Panc1 (cell line): ENCODE results near the gene TWF2. TPM values are rescaled to one million over a fixed set of nuclear protein-coding genes. Genes with fewer than 3 reads are reported as not detected.

Experiments used
- ATAC-seq: fragments of 200-7000 bp; cut with Tn5 transposase; 2 replicates; pipeline ENCODE4 v1.9.1; 2020; ENCODE audit warnings: mild to moderate bottlenecking, moderate library complexity
- BruUV-seq: library from RNA; stranded (reverse); fragments of 400-500 nt; replicated peaks from 2 replicates; lab custom pipeline; 2021; lab: Mats Ljungman, UMichigan
- CTCF ChIA-PET: fragments of 300-600 bp; sonication (Branson Sonifier 250); formaldehyde crosslinking; loops from one replicate; lab custom pipeline; 2022; ENCODE audit warnings: antibody characterized with exemption; lab: Charles Lee
- POLR2A ChIA-PET: fragments of 300-600 bp; sonication (Branson Sonifier 250); formaldehyde crosslinking; loops from one replicate; lab custom pipeline; 2022; ENCODE audit warnings: antibody characterized with exemption; lab: Charles Lee
- DNase-seq: peaks from one replicate; pipeline ENCODE4 v3.0.0-alpha.2; 2010; ENCODE audit warnings: low read depth, low spot score
- H3K27ac ChIP-seq: 2 replicates; pipeline ENCODE4 v1.5.1; 2011; ENCODE audit warnings: mild to moderate bottlenecking, low read length, inconsistent platforms
- H3K27me3 ChIP-seq: fragments of 200-500 bp; sonication (Bioruptor generic); 2 replicates; pipeline ENCODE4 v1.6.0; 2014; ENCODE audit warnings: low read length, inconsistent platforms; ENCODE audit not compliant: control insufficient read depth, insufficient read depth
- H3K36me3 ChIP-seq: fragments of 200-500 bp; sonication (Bioruptor generic); 2 replicates; pipeline ENCODE4 v1.5.1; 2014; ENCODE audit warnings: inconsistent platforms, mild to moderate bottlenecking, low read length, moderate library complexity; ENCODE audit not compliant: control insufficient read depth, insufficient read depth
- H3K4me1 ChIP-seq: 2 replicates; pipeline ENCODE4 v1.5.1; 2011; ENCODE audit warnings: inconsistent platforms, mild to moderate bottlenecking, low read length, moderate library complexity; ENCODE audit not compliant: control insufficient read depth, insufficient read depth
- H3K4me3 ChIP-seq, 2 experiments: 2 replicates each; pipeline ENCODE4 v1.5.1; 2011 to 2012; ENCODE audit warnings: low read depth in 2 of 2, low read length in 2 of 2, mild to moderate bottlenecking in 2 of 2, inconsistent platforms in 1 of 2, moderate library complexity in 1 of 2
- H3K9me3 ChIP-seq: fragments of 200-500 bp; sonication (Bioruptor generic); 2 replicates; pipeline ENCODE4 v1.5.1; 2014; ENCODE audit warnings: low read depth, mild to moderate bottlenecking, inconsistent platforms, low read length, moderate library complexity; ENCODE audit not compliant: control insufficient read depth, insufficient read depth
- POLR2AphosphoS5 ChIP-seq: IDR thresholded peaks from 2 replicates; pipeline ENCODE4 v1.6.1; 2012; ENCODE audit warnings: mild to moderate bottlenecking, low read depth, low read length, moderate library complexity
- SIN3A ChIP-seq: IDR thresholded peaks from 2 replicates; pipeline ENCODE4 v1.6.1; 2012; ENCODE audit warnings: low read depth, mild to moderate bottlenecking, low read length, moderate library complexity, borderline replicate concordance; ENCODE audit not compliant: insufficient read depth
- TCF7L2 ChIP-seq: IDR thresholded peaks from 2 replicates; pipeline ENCODE4 v1.6.1; 2011; ENCODE audit warnings: mild to moderate bottlenecking, low read depth, low read length, inconsistent platforms
- in situ Hi-C: cut with HindIII; loops from 2 replicates; pipeline ENCODE4 v1.10.0; 2016; ENCODE audit warnings: low sequenced_read_pairs, low pct_unique_long_range_greater_than_20kb
- intact Hi-C: fragments of 100-400 bp; cut with micrococcal nuclease; formaldehyde crosslinking; loops from one replicate; pipeline ENCODE4 v1.10.0; 2022; ENCODE audit not compliant: unreplicated experiment
- total RNA-seq: library from RNA; stranded (reverse); gene quantifications from one replicate; pipeline ENCODE4 v1.2.1, GENCODE V29; 2021; ENCODE audit not compliant: unreplicated experiment
- TF ChIP-seq, protein P1 (sequence below), 2 experiments: IDR thresholded peaks; 2 replicates each; pipeline ENCODE4 v1.6.1; 2011 to 2012; ENCODE audit warnings: low read depth in 2 of 2, control low read depth in 1 of 2, low read length in 1 of 2, mild to moderate bottlenecking in 1 of 2, moderate library complexity in 1 of 2; ENCODE audit not compliant: insufficient read depth in 1 of 2
- TF ChIP-seq, protein P2 (sequence below): fragments of 450-650 bp; IDR thresholded peaks from 2 replicates; pipeline ENCODE4 v1.5.1; 2017; ENCODE audit warnings: mild to moderate bottlenecking

The TWF2 gene
- total RNA-seq, 1 experiment from 2014 or later, result 51.9 TPM

DNA sequence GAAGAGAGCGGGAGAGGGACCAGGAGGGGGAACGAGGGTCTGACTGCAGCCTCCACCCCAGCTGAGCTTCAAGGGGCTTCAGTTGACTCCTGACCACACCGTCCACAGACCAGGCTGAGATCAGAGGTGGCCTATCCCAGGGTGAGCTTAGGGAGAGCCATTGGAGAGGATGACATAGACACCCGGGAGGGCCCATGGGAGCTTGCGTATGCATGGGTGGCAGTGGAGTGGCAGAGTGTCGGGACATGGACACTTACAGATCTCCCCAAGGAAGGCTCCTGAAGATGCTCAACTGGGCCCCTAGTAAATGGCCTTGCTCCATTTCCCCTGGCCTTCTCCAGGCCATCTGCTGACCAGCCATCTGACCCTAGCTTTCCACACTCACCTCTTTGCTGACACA is 53.6 kb downstream of the TWF2 start:
- no peak for DNase-seq
- in situ Hi-C loops (no loop called here), intact Hi-C loops (no loop called here)
- no peaks in the 10 kb centered on the region for H3K27me3 ChIP-seq
- no peak for TF ChIP-seq POLR2AphosphoS5
- no peak for TF ChIP-seq SIN3A
- TF ChIP-seq, protein P1, sequence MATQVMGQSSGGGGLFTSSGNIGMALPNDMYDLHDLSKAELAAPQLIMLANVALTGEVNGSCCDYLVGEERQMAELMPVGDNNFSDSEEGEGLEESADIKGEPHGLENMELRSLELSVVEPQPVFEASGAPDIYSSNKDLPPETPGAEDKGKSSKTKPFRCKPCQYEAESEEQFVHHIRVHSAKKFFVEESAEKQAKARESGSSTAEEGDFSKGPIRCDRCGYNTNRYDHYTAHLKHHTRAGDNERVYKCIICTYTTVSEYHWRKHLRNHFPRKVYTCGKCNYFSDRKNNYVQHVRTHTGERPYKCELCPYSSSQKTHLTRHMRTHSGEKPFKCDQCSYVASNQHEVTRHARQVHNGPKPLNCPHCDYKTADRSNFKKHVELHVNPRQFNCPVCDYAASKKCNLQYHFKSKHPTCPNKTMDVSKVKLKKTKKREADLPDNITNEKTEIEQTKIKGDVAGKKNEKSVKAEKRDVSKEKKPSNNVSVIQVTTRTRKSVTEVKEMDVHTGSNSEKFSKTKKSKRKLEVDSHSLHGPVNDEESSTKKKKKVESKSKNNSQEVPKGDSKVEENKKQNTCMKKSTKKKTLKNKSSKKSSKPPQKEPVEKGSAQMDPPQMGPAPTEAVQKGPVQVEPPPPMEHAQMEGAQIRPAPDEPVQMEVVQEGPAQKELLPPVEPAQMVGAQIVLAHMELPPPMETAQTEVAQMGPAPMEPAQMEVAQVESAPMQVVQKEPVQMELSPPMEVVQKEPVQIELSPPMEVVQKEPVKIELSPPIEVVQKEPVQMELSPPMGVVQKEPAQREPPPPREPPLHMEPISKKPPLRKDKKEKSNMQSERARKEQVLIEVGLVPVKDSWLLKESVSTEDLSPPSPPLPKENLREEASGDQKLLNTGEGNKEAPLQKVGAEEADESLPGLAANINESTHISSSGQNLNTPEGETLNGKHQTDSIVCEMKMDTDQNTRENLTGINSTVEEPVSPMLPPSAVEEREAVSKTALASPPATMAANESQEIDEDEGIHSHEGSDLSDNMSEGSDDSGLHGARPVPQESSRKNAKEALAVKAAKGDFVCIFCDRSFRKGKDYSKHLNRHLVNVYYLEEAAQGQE (IDR thresholded peaks at IDR 0.05; ENCODE audit: insufficient read depth in 1 of 2, low read depth in 2 of 2, low read length in 1 of 2), result no peak
- no peak for TF ChIP-seq TCF7L2
- TF ChIP-seq, protein P2, sequence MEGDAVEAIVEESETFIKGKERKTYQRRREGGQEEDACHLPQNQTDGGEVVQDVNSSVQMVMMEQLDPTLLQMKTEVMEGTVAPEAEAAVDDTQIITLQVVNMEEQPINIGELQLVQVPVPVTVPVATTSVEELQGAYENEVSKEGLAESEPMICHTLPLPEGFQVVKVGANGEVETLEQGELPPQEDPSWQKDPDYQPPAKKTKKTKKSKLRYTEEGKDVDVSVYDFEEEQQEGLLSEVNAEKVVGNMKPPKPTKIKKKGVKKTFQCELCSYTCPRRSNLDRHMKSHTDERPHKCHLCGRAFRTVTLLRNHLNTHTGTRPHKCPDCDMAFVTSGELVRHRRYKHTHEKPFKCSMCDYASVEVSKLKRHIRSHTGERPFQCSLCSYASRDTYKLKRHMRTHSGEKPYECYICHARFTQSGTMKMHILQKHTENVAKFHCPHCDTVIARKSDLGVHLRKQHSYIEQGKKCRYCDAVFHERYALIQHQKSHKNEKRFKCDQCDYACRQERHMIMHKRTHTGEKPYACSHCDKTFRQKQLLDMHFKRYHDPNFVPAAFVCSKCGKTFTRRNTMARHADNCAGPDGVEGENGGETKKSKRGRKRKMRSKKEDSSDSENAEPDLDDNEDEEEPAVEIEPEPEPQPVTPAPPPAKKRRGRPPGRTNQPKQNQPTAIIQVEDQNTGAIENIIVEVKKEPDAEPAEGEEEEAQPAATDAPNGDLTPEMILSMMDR, result no peak
- ATAC-seq, result no peak
- ChIA-PET CTCF (no interaction called here), POLR2A (no interaction called here)
- H3K36me3 ChIP-seq, result no peaks in the 10 kb centered on the region
- no peaks in the 10 kb centered on the region for H3K9me3 ChIP-seq
- no peak overlapping the region for H3K4me3 ChIP-seq
- BruUV-seq, result no TSS peak
- no peaks in the 10 kb centered on the region for H3K4me1 ChIP-seq
- H3K27ac ChIP-seq, result no peak overlapping the region

DNA sequence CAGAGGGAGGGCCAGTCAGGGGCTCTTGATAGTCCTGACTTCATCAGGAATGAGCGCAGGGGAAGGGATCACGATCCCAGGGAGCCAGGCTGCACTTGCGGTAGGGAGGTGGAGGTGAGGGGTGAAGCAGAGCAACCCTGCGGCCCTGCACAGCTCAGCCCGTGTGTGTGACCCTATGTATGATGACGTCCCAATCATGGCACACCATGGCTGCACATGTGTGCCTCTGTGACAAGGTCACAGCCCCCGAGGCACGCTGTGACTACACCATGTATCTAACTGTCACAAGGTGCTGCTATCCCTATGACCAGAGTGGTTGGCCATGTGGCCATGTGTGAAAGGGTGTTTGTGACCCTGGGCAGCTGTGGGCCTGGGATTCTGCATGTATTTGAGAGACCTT is 54.3 kb downstream of the TWF2 start:
- no TSS peak for BruUV-seq
- H3K36me3 ChIP-seq, result no peaks in the 10 kb centered on the region
- no peak overlapping the region for H3K27ac ChIP-seq
- ATAC-seq, result no peak; the same call in 1 of the 2 replicates
- H3K4me1 ChIP-seq, result no peaks in the 10 kb centered on the region
- CTCF ChIA-PET, result no interaction called here
- TF ChIP-seq, protein P2, result no peak
- no peak for TF ChIP-seq SIN3A
- TF ChIP-seq, protein P1 (IDR thresholded peaks at IDR 0.05; ENCODE audit: insufficient read depth in 1 of 2, low read depth in 2 of 2, low read length in 1 of 2), result no peak
- no peak for TF ChIP-seq POLR2AphosphoS5
- TF ChIP-seq TCF7L2, result no peak
- H3K27me3 ChIP-seq, result no peaks in the 10 kb centered on the region
- in situ Hi-C loops (no loop called here), intact Hi-C loops (no loop called here)
- no peak overlapping the region for H3K4me3 ChIP-seq
- POLR2A ChIA-PET, result no interaction called here
- H3K9me3 ChIP-seq, result no peaks in the 10 kb centered on the region
- DNase-seq, result no peak
